HepG2 (cell line): ENCODE results near the gene KIAA1958. TPM values are rescaled to one million over a fixed set of nuclear protein-coding genes. Genes with fewer than 3 reads are reported as not detected.

Source experiments
- ATAC-seq: fragments of 200-7000 bp; cut with Tn5 transposase; 3 replicates; pipeline ENCODE4 v1.9.1; 2020; ENCODE audit warnings: mild to moderate bottlenecking, moderate library complexity
- BruUV-seq: library from RNA; stranded (reverse); fragments of 400-500 nt; replicated peaks from 2 replicates; lab custom pipeline; 2021; lab: Mats Ljungman, UMichigan
- CTCF ChIA-PET: fragments of 300-600 bp; formaldehyde crosslinking; extraction: SDS; loops from one replicate; lab custom pipeline; 2021; ENCODE audit warnings: low total read pairs, inconsistent platforms, low intra/inter-chr PET ratio; lab: Yijun Ruan, JAX
- POLR2A ChIA-PET: fragments of 350-600 bp; sonication (Branson Sonifier 250); formaldehyde crosslinking; loops from one replicate; lab custom pipeline; 2020; ENCODE audit warnings: antibody characterized with exemption, inconsistent platforms; lab: Yijun Ruan, JAX
- DNase-seq: peaks from one replicate; pipeline ENCODE4 v3.0.0-alpha.2; 2015; ENCODE audit warnings: low spot score
- FAIRE-seq: peaks from 3 replicates; lab custom pipeline; 2011; peaks lifted over from hg19 to GRCh38; lab: Jason Lieb, UNC
- H2AFZ ChIP-seq: one replicate; pipeline ENCODE4 v1.6.1; 2011; ENCODE audit warnings: low read length, inconsistent platforms
- H3K27ac ChIP-seq: fragments of 300-600 bp; 3 replicates; pipeline ENCODE4 v1.8.0; 2011; ENCODE audit warnings: mixed run types, mild to moderate bottlenecking, mixed read lengths, low read length, inconsistent platforms; ENCODE audit not compliant: insufficient read depth; ENCODE audit errors: extremely low read length
- H3K27me3 ChIP-seq, 2 experiments: fragments of 200-600 bp in 1 of 2; 2 replicates in 1 of 2; 3 replicates in 1 of 2; pipeline versions ENCODE4 v1.6.0 to v1.8.0; 2011; ENCODE audit warnings: low read length in 2 of 2, mild to moderate bottlenecking in 2 of 2, moderate library complexity in 2 of 2, inconsistent platforms in 1 of 2; ENCODE audit not compliant: insufficient read depth in 2 of 2, control insufficient read depth in 1 of 2
- H3K36me3 ChIP-seq, 2 experiments: fragments of 200-600 bp in 1 of 2; replicated peaks in 1 of 2; 2 replicates in 1 of 2; 3 replicates in 1 of 2; pipeline versions ENCODE4 v1.5.1 to v1.8.0; 2011; ENCODE audit warnings: low read length in 2 of 2, inconsistent platforms in 1 of 2; ENCODE audit not compliant: insufficient read depth in 2 of 2, control insufficient read depth in 1 of 2
- H3K4me1 ChIP-seq: 2 replicates; pipeline ENCODE4 v1.5.1; 2012; ENCODE audit warnings: low read length, inconsistent platforms; ENCODE audit not compliant: insufficient read depth
- H3K4me2 ChIP-seq: 2 replicates; pipeline ENCODE4 v1.6.0; 2011; ENCODE audit warnings: low read depth, low read length, inconsistent platforms
- H3K4me3 ChIP-seq, 3 experiments: fragments of 200-600 bp in 1 of 3; sonication (generic), shearing (Covaris generic) in 1 of 3; replicated peaks in 1 of 3; 2 replicates each; pipeline ENCODE4 v1.5.1; 2011 to 2016; ENCODE audit warnings: low read length in 3 of 3, inconsistent platforms in 2 of 3, low read depth in 2 of 3, mild to moderate bottlenecking in 2 of 3, control low read depth in 1 of 3, mixed read lengths in 1 of 3; ENCODE audit not compliant: insufficient read depth in 1 of 3
- H3K79me2 ChIP-seq: one replicate; pipeline ENCODE4 v1.6.1; 2011; ENCODE audit warnings: low read length, inconsistent platforms; ENCODE audit not compliant: insufficient read depth
- H3K9ac ChIP-seq: 2 replicates; pipeline ENCODE4 v1.6.0; 2011; ENCODE audit warnings: mild to moderate bottlenecking, low read depth, low read length, inconsistent platforms; ENCODE audit not compliant: insufficient read depth
- H3K9me3 ChIP-seq: 2 replicates; pipeline ENCODE4 v1.5.1; 2012; ENCODE audit warnings: mild to moderate bottlenecking, low read length
- H4K20me1 ChIP-seq: 2 replicates; pipeline ENCODE4 v1.6.0; 2011; ENCODE audit warnings: inconsistent platforms, mild to moderate bottlenecking, low read length, moderate library complexity; ENCODE audit not compliant: insufficient read depth
- DRAP1 ChIP-seq: IDR thresholded peaks from 2 replicates; pipeline ENCODE4 v1.6.1; 2016; ENCODE audit warnings: missing genetic modification reagents, missing compliant biosample characterization
- FOXA3 ChIP-seq: IDR thresholded peaks from 2 replicates; pipeline ENCODE4 v1.6.1; 2016; ENCODE audit warnings: missing genetic modification reagents, missing compliant biosample characterization
- HNF1A ChIP-seq, 2 experiments: sonication (generic) in 1 of 2; formaldehyde crosslinking in 1 of 2; IDR thresholded peaks; 2 replicates each; pipeline versions ENCODE4 v1.4.0 to v1.6.1; 2016 to 2020; ENCODE audit warnings: borderline replicate concordance in 1 of 2, low read depth in 1 of 2, mild to moderate bottlenecking in 1 of 2, missing genetic modification reagents in 1 of 2
- ISL2 ChIP-seq: sonication (generic); formaldehyde crosslinking; IDR thresholded peaks from 2 replicates; pipeline ENCODE4 v1.5.0; 2020; ENCODE audit warnings: missing genetic modification reagents
- MYC ChIP-seq: sonication (generic); formaldehyde crosslinking; IDR thresholded peaks from 2 replicates; pipeline ENCODE4 v1.9.0; 2021; ENCODE audit warnings: missing genetic modification reagents, borderline replicate concordance
- NFE2L2 ChIP-seq: fragments of 150-350 bp; IDR thresholded peaks from 2 replicates; pipeline ENCODE4 v1.6.1; 2014; ENCODE audit warnings: low read length
- ZKSCAN1 ChIP-seq: fragments of 150-350 bp; IDR thresholded peaks from 2 replicates; pipeline ENCODE4 v1.6.1; 2014; ENCODE audit warnings: low read length
- ZNF432 ChIP-seq: sonication (generic); formaldehyde crosslinking; IDR thresholded peaks from 2 replicates; pipeline ENCODE4 v1.5.0; 2020; ENCODE audit warnings: missing genetic modification reagents, mild to moderate bottlenecking, borderline replicate concordance
- WGBS: methylation state at CpG from one replicate; pipeline ENCODE4 v1.1.6; 2017; ENCODE audit warnings: low lambda C conversion rate; 5-methylcytosine and 5-hydroxymethylcytosine counted together
- in situ Hi-C: cut with HindIII; loops from 2 replicates; pipeline ENCODE4 v1.10.0; 2017; ENCODE audit warnings: low pct_unique_long_range_greater_than_20kb; ENCODE audit not compliant: extremely low pct_ligation_motif_present
- intact Hi-C: fragments of 100-400 bp; cut with micrococcal nuclease; formaldehyde crosslinking; loops from one replicate; pipeline ENCODE4 v1.10.0; 2022; ENCODE audit not compliant: unreplicated experiment
- polyA plus RNA-seq, 8 experiments: library from polyadenylated mRNA; depleted of rRNA in 3 of 8; stranded (reverse) in 7 of 8; unstranded in 1 of 8; fragments of >200 nt; fragmentation: Illumina TruSeq in 4 of 8; extraction: Trizol in 4 of 8; gene quantifications; 2 replicates each; pipeline versions ENCODE4 v1.2.1 to v1.2.3, GENCODE V29; 2011 to 2016; ENCODE audit warnings: low read depth in 4 of 8, missing spikeins in 1 of 8, mixed read lengths in 1 of 8; ENCODE audit not compliant: insufficient read depth in 1 of 8
- total RNA-seq, 5 experiments: library from RNA; depleted of rRNA; stranded (reverse); fragments of >200 nt; fragmentation: Illumina TruSeq; extraction: Trizol; gene quantifications; 2 replicates each; pipeline ENCODE4 v1.2.3, GENCODE V29; 2016; ENCODE audit warnings: low read depth in 1 of 5

KIAA1958 gene
- total and polyA plus RNA-seq, 2 of the 13 experiments (the other 11 are each of a cell fraction or from before 2014, with no cell fraction given) = 8.5 to 10.3 TPM

GRCh38 chr9:112493393-112494137 is 6.9 kb downstream of the KIAA1958 start:
- ChIA-PET POLR2A (interaction anchor here (0.5 kb wide), 1 partner anchor 993 kb away, joined by 3 read pairs; no protein-coding TSS in a partner anchor), CTCF (no interaction called here)
- peaks cover 38% of the 10 kb centered on the region for H4K20me1 ChIP-seq
- H3K36me3 ChIP-seq = peaks cover 1 to 27% of the 10 kb centered on the region in 2 experiments
- H2AFZ ChIP-seq = no peak overlapping the region
- FAIRE-seq (no peak), DNase-seq (peak; percentile 36), ATAC-seq (no peak)
- BruUV-seq = no TSS peak
- TF ChIP-seq MYC (CRISPR knock-in tag) (no peak), DRAP1 (CRISPR knock-in tag) (no peak), HNF1A (IDR thresholded peaks at IDR 0.05; ENCODE audit: low read depth) (no peak), HNF1A (CRISPR knock-in tag; IDR thresholded peaks at IDR 0.05; ENCODE audit: borderline replicate concordance) (no peak), FOXA3 (CRISPR knock-in tag) (0 out of 2 replicates have a peak, but pooled peaks have one; percentile 9), ZNF432 (CRISPR knock-in tag) (no peak), ZKSCAN1 (no peak), NFE2L2 (peak; percentile 44), ISL2 (CRISPR knock-in tag) (no peak)
- H3K4me3 ChIP-seq = peak overlapping the region in 1 of 3 experiments; percentile 8; a peak in 1 of 6 replicates
- peaks cover 99% of the 10 kb centered on the region for H3K79me2 ChIP-seq
- H3K4me1 ChIP-seq = peaks cover 80% of the 10 kb centered on the region
- H3K9me3 ChIP-seq = peaks cover 22% of the 10 kb centered on the region
- H3K27ac ChIP-seq = peak overlapping the region; percentile 40
- in situ Hi-C loops = loop anchor here (25.0 kb wide), 1 partner anchor 219 kb away; the partner anchor contains the start of gene INIP
- H3K4me2 ChIP-seq = no peak overlapping the region
- WGBS = 48% methylated on average over 1 of the region's 1 CpG
- no peak overlapping the region for H3K9ac ChIP-seq
- no peaks in the 10 kb centered on the region for H3K27me3 ChIP-seq
- intact Hi-C loops = no loop called here
